SH-SY5Y (cell line): ENCODE data around the gene RBM15.

ENCODE experiments used
- GATA2 ChIP-seq: IDR thresholded peaks from 2 replicates; pipeline ENCODE4 v1.6.1; 2011; ENCODE audit warnings: mild to moderate bottlenecking, low read depth, low read length
- GATA3 ChIP-seq: IDR thresholded peaks from 2 replicates; pipeline ENCODE4 v1.6.1; 2011; ENCODE audit warnings: low read depth, mild to moderate bottlenecking, low read length, moderate library complexity

DNA sequence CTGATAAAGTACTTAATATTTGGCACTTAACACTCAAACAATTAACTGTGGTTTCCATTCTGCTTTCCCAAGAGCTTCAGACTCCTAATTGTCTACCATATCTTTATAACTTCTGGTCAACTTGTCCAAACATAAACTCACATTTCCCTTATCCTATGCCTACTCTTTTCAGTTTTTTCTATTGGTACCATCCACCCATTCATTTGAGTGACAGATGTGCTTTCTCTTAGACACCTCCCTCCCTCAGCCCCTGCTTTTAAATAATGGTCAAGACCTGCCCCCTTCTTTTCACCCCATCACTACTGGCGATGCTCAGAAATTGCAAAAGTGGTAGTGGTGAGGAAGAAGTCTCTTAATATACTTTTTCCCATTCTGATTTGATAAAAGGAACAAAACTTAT, 46.2 kb downstream of the RBM15 start:
- TF ChIP-seq GATA2, result no peak
- no peak for TF ChIP-seq GATA3
